ENCODE data around the gene C6orf136.
"Not testable (repeated sequence)": the region's sequence is repeated elsewhere in the genome, so short reads cannot be mapped to it uniquely, and the experiment has no call there.

The C6orf136 gene

DNA sequence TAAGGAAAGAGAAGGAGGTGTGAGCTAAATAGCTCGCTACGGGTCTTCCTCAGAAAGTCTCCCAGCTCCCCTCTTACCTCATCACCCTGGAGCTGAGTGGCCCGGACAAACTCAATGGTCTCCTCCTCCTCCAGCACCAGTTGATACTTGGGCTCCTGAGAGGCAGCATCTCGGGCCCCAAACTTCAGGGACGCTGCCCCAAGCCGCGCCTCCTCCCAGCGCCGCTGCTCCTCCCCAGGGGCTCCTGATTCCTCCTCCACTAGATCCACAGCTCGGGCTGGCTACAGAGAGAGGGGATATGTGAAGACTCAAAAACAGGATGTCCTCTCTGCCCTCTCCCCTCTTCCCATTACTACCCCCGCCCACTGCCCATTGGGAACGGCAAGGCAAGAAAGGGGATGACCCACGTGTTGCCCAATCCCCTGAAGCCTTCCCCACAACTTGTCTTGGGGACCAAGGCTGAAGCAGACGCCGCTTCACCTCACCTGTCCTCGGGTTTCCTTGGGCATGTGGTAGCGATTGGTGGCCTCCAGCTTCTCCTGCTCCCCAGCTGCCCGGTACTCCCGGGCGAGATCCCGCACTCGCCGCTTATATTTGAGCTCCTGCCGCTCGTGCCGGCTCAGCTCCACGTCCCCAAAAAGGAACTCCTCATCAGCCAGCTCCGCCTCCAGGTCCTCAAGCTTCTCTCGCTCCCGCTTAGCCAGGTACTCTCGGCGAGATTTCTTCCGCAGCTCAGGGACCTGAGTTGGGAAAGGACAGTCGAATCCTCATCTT, 18.2 kb downstream of the C6orf136 start:
- DNase-seq, result no peak

DNA sequence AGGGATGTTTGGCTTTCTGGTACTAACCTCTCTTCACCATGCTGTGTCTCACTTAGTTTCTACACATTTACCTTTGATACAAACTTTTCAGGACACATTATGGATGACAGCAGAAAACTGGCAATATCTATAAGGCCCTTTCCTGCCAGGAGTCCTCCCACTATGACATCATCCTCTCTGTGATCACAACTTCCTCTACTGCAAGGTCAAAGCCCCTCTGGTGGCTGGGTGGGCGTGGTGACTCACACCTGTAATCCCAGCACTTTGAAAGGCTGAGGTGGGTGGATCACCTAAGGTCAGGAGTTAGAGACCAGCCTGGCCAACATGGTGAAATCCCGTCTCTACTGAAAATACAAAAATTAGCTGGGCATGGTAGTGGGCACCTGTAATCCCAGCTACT, 19.4 kb downstream of the C6orf136 start:
- not testable (repeated sequence) for DNase-seq

DNA sequence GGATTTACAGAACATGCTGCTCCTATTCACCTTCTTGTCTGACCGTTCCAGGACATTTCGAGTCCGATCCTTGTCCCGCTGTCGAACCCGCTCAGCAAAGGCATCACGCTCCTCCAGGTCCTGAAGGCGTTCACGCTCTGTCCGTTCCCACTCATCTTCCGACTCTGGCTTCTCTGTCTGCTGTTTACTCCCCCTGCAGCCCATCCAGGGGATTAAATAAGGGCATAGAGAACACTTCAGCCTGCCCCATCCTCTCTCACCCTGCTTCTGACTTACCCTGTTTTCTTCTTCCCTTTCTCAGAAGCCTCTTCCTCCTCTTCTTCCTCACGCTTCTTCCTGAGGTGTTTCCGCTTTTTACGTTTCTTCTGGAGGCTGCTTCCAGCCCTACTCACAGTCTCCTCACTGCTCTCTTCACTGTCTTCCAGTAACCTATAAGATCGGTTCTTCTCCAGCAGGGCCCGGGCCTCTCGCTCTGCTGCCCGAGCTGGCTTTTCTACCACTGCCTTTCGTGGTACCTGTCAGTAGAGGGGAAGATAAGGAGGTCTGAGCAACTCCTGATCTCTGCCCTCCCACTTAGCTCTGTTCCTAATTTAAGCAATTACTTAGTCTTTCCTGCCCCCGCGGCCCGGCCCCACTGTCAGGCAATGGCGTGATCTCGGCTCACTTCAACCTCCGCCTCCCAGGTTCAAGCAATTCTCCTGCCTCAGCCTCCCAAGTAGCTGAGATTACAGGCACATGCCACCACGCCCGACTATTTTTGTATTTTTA, 24.0 kb downstream of the C6orf136 start:
- DNase-seq, result no peak

DNA sequence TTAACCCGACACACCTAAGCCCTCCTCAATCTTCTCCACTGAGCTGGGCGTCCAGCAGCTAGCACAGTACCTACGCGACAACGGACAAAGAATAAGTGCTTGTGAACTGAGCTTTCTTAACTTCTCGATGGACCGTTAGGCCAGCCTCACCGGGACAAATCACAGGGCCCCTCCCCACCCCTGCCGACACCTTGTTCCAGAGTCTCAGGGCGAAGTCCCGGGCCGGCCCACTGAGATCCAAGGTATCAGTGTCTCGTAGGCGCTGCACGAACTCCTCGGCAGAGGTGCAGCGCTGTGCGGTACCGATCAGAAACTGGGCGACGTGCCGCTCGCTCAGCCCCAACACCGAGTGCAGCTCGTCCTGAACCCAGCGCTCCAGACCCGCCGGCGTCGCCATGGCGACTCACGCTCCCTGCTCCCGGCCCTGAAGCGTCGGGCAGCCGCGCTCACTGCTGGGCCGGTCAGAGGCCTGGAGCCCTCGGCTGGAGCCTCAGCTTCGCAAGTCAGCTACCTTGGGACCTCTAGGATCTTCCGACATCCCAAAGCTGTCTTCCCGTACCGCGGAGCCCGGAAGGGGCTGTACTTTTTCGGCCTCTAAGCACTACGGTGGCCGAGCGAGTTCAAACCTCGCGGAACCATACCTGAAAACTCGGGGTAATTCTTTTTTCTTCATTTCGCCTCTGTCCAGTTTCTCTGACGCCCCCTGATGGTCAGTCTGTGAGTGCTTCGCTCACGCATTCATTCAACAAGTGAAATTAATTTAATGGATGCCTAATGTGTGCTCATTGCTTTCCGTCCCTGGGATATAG, 25.7 kb downstream of the C6orf136 start, which contains the start of gene DHX16:
TSS of gene DHX16 (minus strand) at position 562 of the 809 bp plus-strand sequence. CDS start at position 397, 165 bp downstream.
- peak; percentile 97 for DNase-seq

DNA sequence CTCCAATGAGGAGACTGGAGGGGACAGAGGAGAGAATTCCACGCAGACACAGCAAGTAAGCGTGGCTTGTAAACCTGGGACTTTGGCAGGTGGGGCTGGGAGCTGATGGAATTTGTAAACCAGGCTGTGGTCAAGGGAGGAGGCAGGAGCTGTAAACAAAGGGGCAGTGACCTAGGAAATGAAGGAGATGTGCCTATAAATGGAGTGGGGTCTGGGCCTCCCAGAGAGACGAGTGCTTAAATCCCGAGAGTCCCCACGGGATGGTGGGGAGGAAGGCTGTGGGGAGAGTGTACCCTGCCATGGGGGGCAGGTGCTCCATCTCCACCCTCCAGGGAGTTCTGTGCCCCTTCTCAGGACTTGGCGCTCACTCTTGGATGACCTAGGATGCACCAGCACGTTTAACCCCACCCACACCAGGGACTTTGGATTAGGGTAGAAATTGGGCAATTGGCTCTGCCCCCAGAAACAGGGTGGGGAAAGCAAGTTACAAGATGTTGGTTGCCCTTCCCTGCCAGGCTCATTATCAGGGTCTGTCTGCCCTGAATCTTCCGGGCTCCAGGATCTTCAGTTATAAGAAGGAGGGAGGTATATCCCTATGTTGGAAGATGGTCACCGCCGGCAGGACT, 29.8 kb downstream of the C6orf136 start:
- DNase-seq, result no peak

DNA sequence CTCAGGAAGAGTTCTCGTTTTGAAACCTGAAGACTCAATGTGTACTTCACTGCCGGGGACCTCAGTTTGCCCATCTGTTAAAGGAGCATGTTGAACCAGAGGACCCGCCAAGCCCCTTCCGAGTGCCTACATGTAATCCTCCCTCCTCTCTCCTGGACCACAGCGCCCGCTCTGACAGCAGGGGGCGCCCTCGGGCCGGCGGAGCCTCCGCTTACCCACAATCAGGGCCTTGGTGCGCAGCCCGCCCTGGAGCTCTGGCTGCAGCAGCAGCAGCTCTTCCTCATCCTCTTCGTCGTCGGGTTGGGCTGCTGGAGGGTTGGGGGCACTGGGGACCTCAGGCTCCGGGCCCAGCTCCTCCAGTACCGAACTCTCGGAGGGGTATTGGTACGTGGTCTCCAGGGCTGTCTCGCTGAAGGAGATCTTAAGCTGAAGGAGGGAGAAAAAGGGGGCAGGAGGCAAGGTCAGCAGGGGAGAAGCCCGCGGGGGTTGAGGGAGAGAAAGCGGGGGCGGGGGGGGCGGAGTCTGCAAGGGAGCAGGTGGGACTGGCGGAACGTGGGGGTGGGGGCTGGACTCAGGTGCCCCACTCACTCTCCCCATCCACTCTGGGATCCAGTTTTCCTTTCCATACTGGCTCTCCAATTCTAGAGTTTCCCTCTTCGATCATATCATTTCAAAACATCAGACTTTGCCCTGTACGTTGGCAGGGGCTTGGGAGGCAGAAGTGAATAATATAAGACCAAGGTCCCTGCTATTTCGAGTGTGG, 32.2 kb downstream of the C6orf136 start:
- DNase-seq, result peak; percentile 96

DNA sequence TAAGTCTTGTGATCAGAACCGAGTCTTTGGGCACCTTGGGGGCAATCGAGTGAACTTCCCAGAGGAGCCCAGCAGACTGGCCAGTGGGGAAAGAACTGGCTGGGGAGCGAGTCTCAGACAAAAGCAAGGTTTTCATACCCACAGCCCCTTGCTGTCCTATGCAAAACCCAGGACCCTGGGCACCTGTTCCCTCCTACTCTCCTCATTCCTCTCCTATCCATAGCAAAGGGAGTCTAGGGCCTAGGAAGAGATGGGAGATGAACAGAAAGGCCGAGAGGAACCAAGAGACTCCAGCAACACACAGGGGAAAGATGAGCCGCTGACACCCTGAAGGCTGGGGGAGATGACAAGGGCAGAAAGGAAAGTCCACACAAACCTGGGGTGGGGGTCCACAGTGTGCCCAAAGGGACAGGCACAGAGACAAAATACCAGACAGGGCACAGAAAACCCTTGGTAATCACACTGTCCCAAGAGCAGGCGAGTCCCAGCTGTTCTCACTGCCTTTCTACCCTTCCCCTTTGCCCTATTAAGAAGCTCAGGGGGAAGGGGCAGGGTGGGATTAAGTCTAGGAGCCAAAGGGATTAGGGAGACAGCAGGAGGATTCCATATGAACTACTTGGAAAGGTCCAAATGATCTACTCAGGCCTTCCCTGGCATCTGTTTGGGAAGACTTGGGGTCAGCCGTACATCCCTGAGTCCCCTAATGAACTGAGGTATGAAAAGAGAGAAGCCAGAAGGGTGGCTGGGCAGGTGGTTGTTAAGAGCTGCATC, 33.0 kb downstream of the C6orf136 start:
- DNase-seq, result peak; percentile 12

DNA sequence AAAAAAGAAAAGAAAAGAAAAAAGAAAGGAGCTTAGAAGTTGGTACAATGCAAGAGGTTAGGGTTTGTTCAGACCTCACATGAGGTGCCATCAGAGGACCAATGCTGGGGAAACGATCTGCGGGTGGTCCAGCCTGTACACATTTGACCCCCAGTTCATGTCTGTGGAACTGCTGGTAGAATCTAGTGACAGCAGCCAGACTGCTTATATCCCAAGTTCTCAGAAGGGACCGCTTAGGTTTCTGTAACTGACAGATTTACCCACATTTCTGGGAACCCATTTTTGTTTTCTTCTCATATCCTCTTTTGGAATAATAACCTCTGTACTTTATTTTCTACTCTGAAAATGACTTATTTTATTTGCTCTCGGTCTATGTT, 34.8 kb downstream of the C6orf136 start:
- DNase-seq, result no peak

DNA sequence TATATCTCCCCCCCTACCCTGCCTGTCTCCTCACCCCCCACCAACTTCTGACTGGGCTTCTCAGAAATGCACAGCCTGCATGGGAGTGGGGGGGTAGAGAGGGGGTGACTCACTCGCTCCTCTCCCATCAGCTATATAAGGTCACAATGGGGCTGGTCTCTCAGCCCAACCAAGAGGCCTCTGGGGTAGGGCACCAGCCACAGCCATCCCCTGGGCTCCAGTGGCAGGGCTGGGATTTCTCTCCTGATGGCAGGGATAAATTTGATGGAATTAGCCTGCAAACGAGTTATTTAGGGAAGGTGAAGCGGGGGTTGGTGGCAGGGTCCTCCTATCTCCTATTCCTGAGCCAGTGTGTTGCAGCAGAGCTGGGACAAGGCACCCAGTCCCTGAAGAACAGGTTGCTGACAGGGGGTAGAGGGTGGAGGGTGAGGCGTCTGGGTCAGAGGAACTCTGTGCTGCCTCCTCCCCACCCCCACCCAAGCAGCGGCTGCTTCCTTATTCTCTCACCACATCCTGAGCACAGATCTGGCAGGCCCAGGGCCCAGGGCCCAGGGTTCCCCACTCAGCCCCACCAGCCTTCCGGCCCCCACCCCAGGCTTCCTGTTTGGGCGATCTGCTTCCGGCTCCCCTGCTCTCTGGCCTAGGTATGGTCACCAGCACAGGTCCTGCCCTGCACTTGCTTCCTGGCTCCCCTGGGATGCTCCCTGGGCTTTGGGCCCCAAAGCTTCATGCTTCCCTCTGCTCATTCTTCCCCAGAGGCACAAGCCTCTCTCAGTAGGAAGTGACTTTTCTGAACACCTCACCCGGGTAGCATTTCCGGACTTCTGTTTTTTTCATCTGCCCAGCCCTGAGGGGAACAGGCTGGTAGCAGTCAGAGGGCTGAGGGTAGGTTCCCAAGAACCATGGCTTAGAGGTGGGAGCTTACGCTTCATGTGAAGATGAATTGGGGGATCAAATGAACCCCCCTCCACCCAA, 35.5 kb downstream of the C6orf136 start:
- peak; percentile 95 for DNase-seq

DNA sequence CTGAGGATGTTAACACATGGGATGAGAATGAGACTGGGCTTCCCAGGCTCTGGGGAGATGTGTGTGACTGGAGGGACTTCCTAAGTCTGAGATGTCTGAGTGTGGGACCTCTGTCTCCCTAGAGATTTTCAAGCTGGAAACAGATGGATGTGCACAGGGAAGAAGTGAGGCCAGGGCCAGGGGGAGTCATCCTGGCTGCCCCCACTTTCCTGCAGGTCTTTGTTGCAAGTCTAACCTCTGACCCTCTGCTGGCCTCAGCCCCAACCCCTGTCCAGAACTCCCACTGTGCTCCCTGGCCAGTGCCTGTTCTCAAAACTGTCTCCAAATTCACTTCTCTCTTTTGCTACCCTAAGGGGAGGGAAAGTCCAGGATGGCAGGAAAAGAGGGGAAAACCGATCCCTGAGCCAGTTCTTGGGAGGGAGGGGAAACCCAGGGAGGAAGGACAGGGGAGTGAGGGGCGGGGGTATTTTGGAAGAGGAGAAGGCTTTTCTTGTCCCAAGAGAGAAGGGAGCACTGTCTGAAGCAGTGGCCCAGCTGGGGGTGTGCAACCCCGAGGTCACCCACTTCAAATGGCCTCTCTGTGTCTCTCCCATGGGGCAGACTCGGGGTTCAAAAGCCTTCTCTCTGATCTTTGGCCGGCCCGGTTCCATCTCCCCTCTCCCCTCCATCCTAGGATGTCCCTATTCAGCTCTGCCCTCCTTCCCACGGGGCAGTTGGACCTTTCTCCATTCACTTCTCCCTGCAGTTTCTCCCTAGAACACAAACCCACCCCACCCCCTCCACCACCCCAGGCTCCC, 36.4 kb downstream of the C6orf136 start:
- DNase-seq, result peak; percentile 19

DNA sequence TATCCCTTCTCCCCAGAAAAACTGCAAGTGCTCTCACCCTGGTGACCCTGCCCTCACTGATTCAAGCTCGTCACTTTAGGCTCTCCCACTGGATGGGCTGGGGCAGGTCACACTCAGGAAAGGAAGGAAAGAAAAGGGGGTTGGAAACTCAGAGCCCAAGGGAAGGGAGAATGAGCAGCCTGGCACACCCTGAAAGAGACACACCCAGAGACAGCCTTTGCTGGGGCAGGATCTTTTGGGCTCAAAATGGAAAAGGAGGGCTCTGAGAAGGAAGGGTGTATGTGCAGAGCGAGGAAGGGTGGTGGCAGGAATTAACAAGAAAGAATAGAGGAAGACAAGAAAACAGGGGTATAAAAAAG, 37.0 kb downstream of the C6orf136 start:
- DNase-seq, result peak; percentile 14

DNA sequence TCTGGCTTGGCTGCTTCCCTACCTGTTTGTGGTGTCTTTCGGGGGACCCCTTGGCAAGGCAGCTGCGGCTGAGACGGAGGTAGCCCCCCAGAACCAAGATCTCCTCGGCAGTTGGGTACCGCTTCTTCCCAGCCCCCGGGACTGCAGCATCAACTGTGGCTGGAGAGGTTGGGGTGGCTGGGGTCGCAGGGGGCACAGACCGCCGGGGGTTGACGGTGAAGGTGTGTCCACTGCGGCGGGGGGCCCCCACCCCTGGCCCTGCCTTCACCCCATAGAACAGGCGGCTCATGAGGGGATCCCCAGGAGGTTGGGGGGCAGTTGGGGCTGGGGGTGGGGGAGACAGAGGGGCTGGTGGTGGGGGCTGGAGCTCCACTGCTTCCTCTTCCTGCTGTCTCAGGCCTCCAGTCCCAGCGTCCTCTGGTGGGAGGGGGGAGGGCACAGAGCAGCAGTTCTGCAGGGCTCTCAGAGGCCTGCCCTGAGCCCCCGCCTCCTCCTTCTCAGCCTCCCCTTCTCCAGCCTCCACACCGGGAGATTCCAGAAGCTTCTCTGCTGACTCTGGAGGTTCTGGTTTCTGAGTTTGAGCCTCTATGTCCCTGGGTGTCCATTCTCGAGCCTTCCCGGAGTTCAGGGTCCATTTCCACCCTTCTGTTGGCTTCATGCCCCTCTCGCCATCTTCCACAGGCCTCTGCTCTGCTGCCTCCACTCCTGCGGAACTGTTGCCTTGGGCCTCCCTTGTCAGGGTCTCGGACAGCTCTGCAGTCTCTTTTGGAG, 37.6 kb downstream of the C6orf136 start:
- DNase-seq, result peak; percentile 81

DNA sequence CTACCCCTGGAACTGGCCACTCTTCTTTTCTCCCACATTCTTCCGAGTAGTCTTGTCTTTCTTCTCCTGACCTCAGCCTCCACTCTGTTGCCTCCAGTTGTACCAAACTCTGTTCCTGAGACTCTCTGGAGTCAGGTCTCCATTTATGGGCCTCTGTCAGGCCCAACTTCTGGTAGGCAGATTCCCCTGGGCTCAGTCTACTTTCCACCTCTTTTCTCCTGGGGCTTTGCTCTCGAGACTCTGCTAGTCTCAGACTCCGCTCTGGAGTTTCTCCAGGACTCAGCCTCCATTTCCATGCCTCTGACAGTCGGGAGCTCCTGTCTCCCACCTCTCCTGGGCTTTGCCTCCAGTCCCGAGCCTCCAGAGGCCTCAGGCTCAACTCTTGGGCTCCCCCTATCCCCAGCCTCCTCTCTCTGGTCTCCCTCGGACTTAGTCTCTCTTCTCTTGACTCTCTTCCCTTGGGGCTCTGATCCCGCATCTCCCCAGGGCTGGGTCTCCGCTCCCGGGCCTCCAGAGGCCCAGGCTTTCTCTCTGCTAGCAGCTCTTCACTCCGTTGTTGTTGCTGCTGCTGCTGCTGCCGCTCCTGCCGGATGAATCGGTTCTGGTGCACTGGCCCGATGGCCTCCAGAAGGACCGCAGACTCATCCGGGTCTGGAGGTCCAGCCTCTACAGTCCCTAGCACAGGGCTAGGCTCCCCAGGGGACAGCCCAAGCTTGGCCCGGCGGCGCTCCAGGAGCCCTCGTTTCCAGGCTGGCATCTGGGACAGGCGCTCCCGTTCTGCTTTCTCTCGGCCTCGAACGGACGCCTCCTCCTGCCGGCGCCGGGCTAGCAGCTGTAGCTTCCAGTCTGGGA, 38.5 kb downstream of the C6orf136 start:
- DNase-seq, result peak; percentile 54

DNA sequence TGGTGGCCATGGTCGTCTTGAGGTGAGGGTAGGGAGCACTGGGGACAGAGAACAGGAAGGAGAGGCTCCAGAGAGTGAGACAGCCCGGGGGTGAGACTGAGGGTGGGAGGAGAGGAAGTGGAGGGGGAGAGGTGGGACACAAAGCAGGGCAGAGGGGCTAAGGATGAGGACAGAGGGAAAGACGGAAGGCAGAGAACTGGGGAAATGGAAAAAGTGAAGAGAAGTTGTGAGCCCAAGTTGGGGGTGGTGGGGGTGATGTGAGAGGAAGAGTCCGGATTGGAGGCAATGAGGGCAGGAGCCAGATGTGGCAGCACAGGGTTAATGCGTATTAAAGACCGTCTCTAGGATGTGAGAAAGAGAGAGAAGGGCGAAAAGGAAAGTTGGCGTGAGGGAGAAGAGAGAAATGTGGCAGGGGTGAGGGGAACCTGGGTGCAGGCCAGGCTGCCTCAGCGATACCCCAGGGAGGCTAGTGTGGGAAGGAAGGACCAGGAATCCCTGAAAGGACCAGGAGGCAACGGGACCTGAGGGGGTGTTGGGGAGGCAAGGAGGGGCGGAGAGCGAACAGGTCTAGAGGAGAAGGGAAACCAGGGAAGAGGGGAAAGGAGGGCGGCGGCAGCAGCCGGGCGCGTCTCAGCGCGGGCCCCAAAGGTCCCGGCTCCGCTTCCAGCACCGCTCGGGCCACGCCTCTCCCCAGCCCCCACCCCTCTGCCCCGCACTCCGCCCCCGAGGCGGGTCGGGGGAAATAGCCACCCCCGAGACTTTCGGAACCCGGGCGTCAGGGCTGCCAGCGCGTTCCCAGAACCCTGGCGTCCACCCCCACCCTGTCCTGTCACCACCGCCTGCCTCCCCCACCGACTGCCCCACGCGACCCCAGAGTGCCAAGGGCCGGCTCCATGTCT, 39.3 kb downstream of the C6orf136 start, which contains the start of gene PPP1R18:
TSS of gene PPP1R18 (minus strand) at position 637 of the 899 bp plus-strand sequence. CDS start at position 10, 627 bp downstream.
- DNase-seq, result peak; percentile 84

DNA sequence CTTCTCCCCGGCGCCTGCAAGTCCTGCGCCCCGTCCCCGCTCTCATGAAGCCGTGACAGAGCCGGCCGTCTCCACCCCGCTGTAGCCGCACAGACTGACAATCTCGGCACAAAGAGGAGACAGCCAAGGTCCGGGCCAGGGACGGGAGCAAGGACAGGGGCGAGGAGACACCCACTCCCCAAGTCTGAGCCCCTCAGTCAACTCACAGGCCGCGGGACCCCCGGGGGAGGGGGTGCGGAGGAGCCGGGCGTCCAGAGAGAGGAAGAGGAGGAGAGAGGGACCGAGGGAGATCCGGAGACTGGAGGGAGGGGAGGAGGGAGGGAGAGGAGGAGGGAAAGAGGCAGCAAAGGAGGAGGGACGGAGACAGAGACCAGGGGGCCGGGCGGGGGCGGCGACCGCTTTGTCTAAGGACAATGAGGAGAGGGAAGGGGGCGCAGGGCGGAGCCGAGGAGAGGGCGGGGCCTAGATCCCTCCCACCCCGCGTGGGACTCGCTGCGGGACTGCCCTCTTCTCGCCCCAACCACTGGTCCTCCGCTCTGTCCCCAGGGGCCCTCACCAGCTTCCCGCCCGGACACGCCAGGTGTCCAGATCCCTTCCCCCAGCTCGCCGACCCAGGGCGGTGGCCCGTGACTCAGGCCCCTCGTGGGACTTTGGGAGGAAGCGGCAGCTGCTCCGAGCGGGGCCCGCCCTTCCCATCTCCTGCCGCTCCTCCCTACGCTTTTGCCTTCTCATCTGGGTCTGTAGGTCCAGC, 40.1 kb downstream of the C6orf136 start:
- peak; percentile 89 for DNase-seq
